H1 (cell line): ENCODE measurements around the gene MMP25. TPM values are rescaled to one million over a fixed set of nuclear protein-coding genes. Genes with fewer than 3 reads are reported as not detected.

Source experiments
- CTCF ChIA-PET: fragments of 300-600 bp; sonication (Branson Sonifier 250); formaldehyde crosslinking; loops from one replicate; lab custom pipeline; 2021; ENCODE audit not compliant: partially characterized antibody; lab: Charles Lee
- POLR2A ChIA-PET: fragments of 300-600 bp; sonication (Branson Sonifier 250); formaldehyde crosslinking; loops from one replicate; lab custom pipeline; 2021; ENCODE audit warnings: inconsistent platforms; ENCODE audit not compliant: partially characterized antibody; lab: Charles Lee
- DNase-seq, 2 experiments: peaks; one replicate each; pipeline versions ENCODE4 v3.0.0 to v3.0.0-alpha.2; 2010 to 2022; ENCODE audit warnings: low spot score in 2 of 2, low read depth in 1 of 2, mixed read lengths in 1 of 2
- FAIRE-seq: peaks from 2 replicates; lab custom pipeline; 2011; peaks lifted over from hg19 to GRCh38; lab: Jason Lieb, UNC
- H2AFZ ChIP-seq: 2 replicates; pipeline ENCODE4 v1.8.1; 2012; ENCODE audit warnings: low read length, inconsistent platforms
- H2AK5ac ChIP-seq: 2 replicates; pipeline ENCODE4 v1.6.1; 2013; ENCODE audit warnings: low read depth, low read length
- H2BK120ac ChIP-seq: replicated peaks from 2 replicates; pipeline ENCODE3; 2013; ENCODE audit warnings: low read depth, low read length, inconsistent platforms
- H2BK12ac ChIP-seq: 2 replicates; pipeline ENCODE4 v1.6.1; 2013; ENCODE audit warnings: low read depth, low read length
- H2BK15ac ChIP-seq: 2 replicates; pipeline ENCODE4 v1.6.1; 2013; ENCODE audit warnings: low read length
- H2BK20ac ChIP-seq: 2 replicates; pipeline ENCODE4 v1.6.1; 2013; ENCODE audit warnings: low read length
- H2BK5ac ChIP-seq: 2 replicates; pipeline ENCODE4 v1.6.1; 2013; ENCODE audit warnings: low read depth, low read length
- H3K14ac ChIP-seq: 2 replicates; pipeline ENCODE4 v1.6.1; 2013; ENCODE audit warnings: inconsistent platforms; ENCODE audit not compliant: insufficient read length
- H3K18ac ChIP-seq: 2 replicates; pipeline ENCODE4 v1.6.1; 2013; ENCODE audit warnings: low read length; ENCODE audit errors: extremely low read depth
- H3K23ac ChIP-seq: 2 replicates; pipeline ENCODE4 v1.6.1; 2013; ENCODE audit warnings: inconsistent platforms; ENCODE audit not compliant: insufficient read length
- H3K23me2 ChIP-seq: 2 replicates; pipeline ENCODE4 v1.6.1; 2013; ENCODE audit warnings: low read depth, low read length
- H3K27ac ChIP-seq: 2 replicates; pipeline ENCODE4 v1.6.1; 2011; ENCODE audit warnings: low read depth, low read length, inconsistent platforms
- H3K27me3 ChIP-seq, 4 experiments: replicated peaks in 1 of 4; 1 replicate in 1 of 4; 2 replicates in 3 of 4; pipeline versions ENCODE4 v1.6.1 to v1.8.1; 2011 to 2013; ENCODE audit warnings: low read length in 3 of 4, mild to moderate bottlenecking in 3 of 4, inconsistent platforms in 2 of 4, mixed read lengths in 2 of 4, moderate library complexity in 1 of 4; ENCODE audit not compliant: control insufficient read depth in 3 of 4, insufficient read depth in 3 of 4; ENCODE audit errors: extremely low read depth in 1 of 4
- H3K36me3 ChIP-seq, 4 experiments: 2 replicates each; pipeline versions ENCODE4 v1.6.1 to v1.8.1; 2011 to 2013; ENCODE audit warnings: mild to moderate bottlenecking in 4 of 4, low read length in 3 of 4, moderate library complexity in 2 of 4, control low read depth in 1 of 4, inconsistent platforms in 1 of 4; ENCODE audit not compliant: insufficient read depth in 4 of 4, control insufficient read depth in 2 of 4
- H3K4ac ChIP-seq: replicated peaks from 2 replicates; pipeline ENCODE3; 2013; ENCODE audit warnings: low read length, low read depth, mixed read lengths, inconsistent platforms; ENCODE audit not compliant: insufficient read length
- H3K4me1 ChIP-seq, 4 experiments: replicated peaks in 1 of 4; 1 replicate in 1 of 4; 2 replicates in 3 of 4; pipeline versions ENCODE4 v1.6.1 to v1.8.1; 2011 to 2013; ENCODE audit warnings: low read length in 3 of 4, inconsistent platforms in 2 of 4, mixed read lengths in 1 of 4; ENCODE audit not compliant: insufficient read depth in 4 of 4, control insufficient read depth in 3 of 4
- H3K4me2 ChIP-seq, 2 experiments: 2 replicates each; pipeline versions ENCODE4 v1.6.1 to v1.8.1; 2011 to 2013; ENCODE audit warnings: low read depth in 2 of 2, low read length in 2 of 2, control low read depth in 1 of 2, inconsistent platforms in 1 of 2, mild to moderate bottlenecking in 1 of 2; ENCODE audit not compliant: insufficient read depth in 1 of 2
- H3K4me3 ChIP-seq, 4 experiments: fragments of 200-600, 300-600 bp in 1 of 4; sonication (generic), shearing (Covaris generic), sonication (Bioruptor Twin) in 1 of 4; 2 replicates each; pipeline versions ENCODE4 v1.5.1 to v1.8.1; 2011 to 2016; ENCODE audit warnings: low read length in 4 of 4, low read depth in 3 of 4, control low read depth in 2 of 4, inconsistent platforms in 2 of 4, mild to moderate bottlenecking in 2 of 4, mixed read lengths in 1 of 4, moderate library complexity in 1 of 4; ENCODE audit not compliant: insufficient read depth in 2 of 4; ENCODE audit errors: extremely low read depth in 1 of 4
- H3K56ac ChIP-seq: replicated peaks from 2 replicates; pipeline ENCODE3; 2013; ENCODE audit warnings: low read depth, mild to moderate bottlenecking, mixed read lengths, low read length, inconsistent platforms; ENCODE audit not compliant: insufficient read length
- H3K79me1 ChIP-seq: 2 replicates; pipeline ENCODE4 v1.6.1; 2013; ENCODE audit warnings: low read depth, low read length, control low read depth
- H3K79me2 ChIP-seq, 2 experiments: 2 replicates each; pipeline versions ENCODE4 v1.6.1 to v1.8.1; 2012 to 2013; ENCODE audit warnings: low read length in 2 of 2, mild to moderate bottlenecking in 2 of 2, inconsistent platforms in 1 of 2; ENCODE audit not compliant: insufficient read depth in 2 of 2, control insufficient read depth in 1 of 2
- H3K9ac ChIP-seq, 4 experiments: replicated peaks in 1 of 4; 1 replicate in 1 of 4; 2 replicates in 3 of 4; pipeline versions ENCODE4 v1.6.1 to v1.8.1; 2011 to 2013; ENCODE audit warnings: low read depth in 3 of 4, low read length in 3 of 4, control low read depth in 2 of 4, mild to moderate bottlenecking in 2 of 4, moderate library complexity in 2 of 4, inconsistent platforms in 1 of 4; ENCODE audit errors: extremely low read depth in 1 of 4
- H3K9me3 ChIP-seq, 2 experiments: 2 replicates each; pipeline versions ENCODE4 v1.6.1 to v1.8.1; 2012 to 2013; ENCODE audit warnings: mild to moderate bottlenecking in 2 of 2, moderate library complexity in 2 of 2, control low read depth in 1 of 2, inconsistent platforms in 1 of 2, low read depth in 1 of 2, low read length in 1 of 2, mixed read lengths in 1 of 2; ENCODE audit not compliant: insufficient read depth in 2 of 2
- H4K20me1 ChIP-seq, 2 experiments: replicated peaks in 1 of 2; 2 replicates each; pipeline versions ENCODE3 to v1.8.1; 2011 to 2013; ENCODE audit warnings: inconsistent platforms in 2 of 2, low read length in 2 of 2, mild to moderate bottlenecking in 1 of 2; ENCODE audit not compliant: insufficient read depth in 2 of 2, control insufficient read depth in 1 of 2
- H4K5ac ChIP-seq: 2 replicates; pipeline ENCODE4 v1.6.1; 2013; ENCODE audit warnings: low read length, low read depth, mixed read lengths, inconsistent platforms; ENCODE audit not compliant: insufficient read length
- H4K8ac ChIP-seq: 2 replicates; pipeline ENCODE4 v1.8.0; 2013; ENCODE audit warnings: mild to moderate bottlenecking, moderate library complexity, low read length, inconsistent platforms; ENCODE audit not compliant: insufficient read depth; ENCODE audit errors: extremely low read depth
- H4K91ac ChIP-seq: replicated peaks from 2 replicates; pipeline ENCODE3; 2013; ENCODE audit warnings: low read length, mixed read lengths, inconsistent platforms; ENCODE audit not compliant: insufficient read length
- BRCA1 ChIP-seq: IDR thresholded peaks from 2 replicates; pipeline ENCODE4 v1.6.1; 2012; ENCODE audit warnings: low read depth, low read length, improper control_type of control experiment
- EGR1 ChIP-seq: IDR thresholded peaks from 2 replicates; pipeline ENCODE4 v1.6.1; 2011; ENCODE audit warnings: low read depth, low read length, borderline replicate concordance
- FOSL1 ChIP-seq: IDR thresholded peaks from 2 replicates; pipeline ENCODE4 v1.6.1; 2011; ENCODE audit warnings: mild to moderate bottlenecking, low read depth, low read length, moderate library complexity; ENCODE audit not compliant: insufficient read depth
- POU5F1 ChIP-seq: IDR thresholded peaks from 2 replicates; pipeline ENCODE4 v1.6.1; 2011; ENCODE audit warnings: low read depth, mild to moderate bottlenecking, low read length, moderate library complexity
- RNF2 ChIP-seq: fragments of 200-900, 300-1000 bp; sonication (generic); IDR thresholded peaks from 2 replicates; pipeline ENCODE4 v1.7.1; 2016; ENCODE audit warnings: borderline replicate concordance, low read depth, mild to moderate bottlenecking, antibody characterized with exemption, low read length; ENCODE audit not compliant: poor library complexity, severe bottlenecking; ENCODE audit errors: missing control alignments
- SIRT6 ChIP-seq: IDR thresholded peaks from one replicate; pipeline ENCODE4 v1.7.1; 2012; ENCODE audit warnings: low read length, inconsistent platforms
- WGBS, 2 experiments: shearing (Covaris generic) in 1 of 2; methylation state at CpG; one replicate each; pipeline versions ENCODE4 v1.1.6 to v1.1.7; 2013 to 2015; ENCODE audit warnings: low lambda C conversion rate in 2 of 2, mixed read lengths in 2 of 2, inconsistent platforms in 1 of 2, low coverage in 1 of 2, missing lambda C conversion rate in 1 of 2; ENCODE audit not compliant: insufficient replicate concordance in 2 of 2, insufficient coverage in 1 of 2, insufficient read length in 1 of 2; ENCODE audit errors: extremely low coverage in 1 of 2, missing lambda C conversion rate in 1 of 2; 5-methylcytosine and 5-hydroxymethylcytosine counted together
- polyA plus RNA-seq, 7 experiments: library from polyadenylated mRNA; depleted of rRNA in 3 of 7; stranded (reverse) in 5 of 7; unstranded in 2 of 7; fragments of >200 nt in 5 of 7; fragments of 200-250 nt in 2 of 7; gene quantifications; 1 replicate in 5 of 7; 2 replicates in 1 of 7; 4 replicates in 1 of 7; pipeline versions ENCODE4 v1.2.1 to v1.2.3, GENCODE V29; 2011 to 2013; ENCODE audit warnings: missing spikeins in 2 of 7, mixed read lengths in 2 of 7
- total RNA-seq: library from RNA; stranded (reverse); fragmentation: NEBNext Ultra II Directional; extraction: Animal tissue kit (Norgen Biotek cat#: 25700); gene quantifications from 2 replicates; pipeline ENCODE4 v1.2.1, GENCODE V29; 2021
- TF ChIP-seq, protein P1 (sequence below), 3 experiments: IDR thresholded peaks; 1 replicate in 2 of 3; 2 replicates in 1 of 3; pipeline versions ENCODE4 v1.5.1 to v1.6.1; 2011; ENCODE audit warnings: low read length in 3 of 3, mild to moderate bottlenecking in 3 of 3, inconsistent platforms in 2 of 3, low read depth in 1 of 3, moderate library complexity in 1 of 3; ENCODE audit not compliant: insufficient read depth in 1 of 3; ENCODE audit errors: control extremely low read depth in 1 of 3

The MMP25 gene
- total and polyA plus RNA-seq, 2 of the 8 experiments (the other 6 are each of a cell fraction or from before 2014, with no cell fraction given), result 7.7 to 26.7 TPM

DNA sequence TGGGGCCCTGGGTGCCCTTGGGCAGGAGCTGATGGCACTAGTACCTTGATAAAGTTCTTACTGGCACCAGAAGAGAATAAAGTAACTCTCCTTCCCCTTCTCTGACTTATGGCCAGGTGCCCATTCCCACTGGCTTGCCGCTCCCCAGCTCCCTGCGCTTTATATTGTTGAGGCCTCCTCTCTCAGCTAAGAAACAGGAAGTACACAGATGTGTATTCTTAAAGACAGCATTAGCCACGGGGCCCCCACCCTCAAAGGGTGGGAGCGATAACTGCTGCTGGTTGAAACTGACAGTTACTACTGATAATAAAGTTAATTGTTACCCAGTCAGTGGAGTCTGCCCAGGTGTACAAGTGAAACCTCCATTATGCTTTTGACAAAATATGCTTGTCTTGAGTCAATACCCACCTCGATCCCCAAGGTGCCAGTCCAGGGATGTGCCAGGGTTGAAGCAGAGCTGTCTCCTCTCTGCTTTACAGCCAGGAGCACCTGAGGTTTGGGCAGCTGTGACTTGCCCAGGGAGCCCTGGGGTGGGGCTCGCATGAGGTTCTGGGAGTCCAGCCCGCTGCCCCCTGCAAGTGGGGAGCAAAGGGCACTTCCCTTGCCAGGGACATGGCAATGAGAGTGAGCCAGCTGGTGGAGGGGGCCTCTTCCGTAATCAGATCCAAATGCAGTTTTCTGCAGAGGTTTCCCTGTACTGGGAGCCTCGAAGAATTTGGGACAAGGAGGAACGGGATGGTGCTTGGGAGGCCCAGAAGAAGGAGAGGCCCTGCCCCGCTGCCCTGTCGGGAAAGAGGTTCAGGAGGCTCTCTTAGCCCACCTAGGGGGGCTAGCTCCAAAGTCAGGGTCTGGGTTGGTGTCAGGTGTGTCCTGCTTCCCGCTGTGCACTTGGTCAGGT lies 39.1 kb upstream of the MMP25 start:
- peak overlapping the region; percentile 100 for H4K91ac ChIP-seq
- H3K18ac ChIP-seq, result peak overlapping the region; percentile 100
- no peaks in the 10 kb centered on the region; the same call in 1 of the 2 replicates for H3K79me1 ChIP-seq
- H3K23ac ChIP-seq, result no peak overlapping the region
- H3K79me2 ChIP-seq, result peaks cover 0 to 6% of the 10 kb centered on the region in 2 experiments; a peak in 1 of 4 replicates
- WGBS, 2 experiments, result 43% methylated on average over 13 of the region's 13 CpGs; no CpG with 5 or more reads in 1 of the 2 experiments
- peaks cover 17 to 50% (median 41%) of the 10 kb centered on the region in 4 experiments for H3K4me1 ChIP-seq
- peak overlapping the region; percentile 84 to 88 for H3K4me2 ChIP-seq
- H2BK20ac ChIP-seq, result peak overlapping the region; percentile 40
- peaks cover 0 to 3% (median 0%) of the 10 kb centered on the region in 4 experiments; a peak in 1 of 8 replicates for H3K36me3 ChIP-seq
- H3K9me3 ChIP-seq, result no peaks in the 10 kb centered on the region
- peak overlapping the region; percentile 94 for H2AK5ac ChIP-seq
- peak overlapping the region; percentile 99 for H2BK12ac ChIP-seq
- peak overlapping the region; percentile 85 for H2BK120ac ChIP-seq
- 0 out of 2 replicates have a peak overlapping the region, but pooled peaks have one; percentile 6 for H2BK15ac ChIP-seq
- H3K4ac ChIP-seq, result peak overlapping the region; percentile 99
- FAIRE-seq (no peak), DNase-seq (no peak)
- H2AFZ ChIP-seq, result no peak overlapping the region
- H4K8ac ChIP-seq, result peak overlapping the region; percentile 69
- H3K27ac ChIP-seq, result peak overlapping the region; percentile 96
- H2BK5ac ChIP-seq, result peak overlapping the region; percentile 100
- ChIA-PET POLR2A (interaction anchor here (0.6 to 35.7 kb wide), 19 partner anchors 10 to 102 kb away, joined by 3 to 1808 read pairs (median 7); partner anchors contain the start of genes BICDL2, CLDN6, CLDN9 and HCFC1R1), CTCF (interaction anchor here (0.8 to 17.3 kb wide), 6 partner anchors 21 to 136 kb away, joined by 3 to 639 read pairs (median 5); partner anchors contain the start of genes BICDL2, CLDN6, HCFC1R1 and THOC6)
- peak overlapping the region; percentile 20 to 60 (median 46) for H3K4me3 ChIP-seq
- H3K56ac ChIP-seq, result peak overlapping the region; percentile 96
- H3K27me3 ChIP-seq, result no peaks in the 10 kb centered on the region; a peak in 1 of 7 replicates
- peaks cover 19% of the 10 kb centered on the region for H3K23me2 ChIP-seq
- peak overlapping the region in 3 of 4 experiments; percentile 84 to 87 (median 85); a peak in 5 of 7 replicates for H3K9ac ChIP-seq
- H3K14ac ChIP-seq, result peak overlapping the region; percentile 14
- no peaks in the 10 kb centered on the region for H4K20me1 ChIP-seq
- H4K5ac ChIP-seq, result peak overlapping the region; percentile 63
- TF ChIP-seq SIRT6, result no peak
- TF ChIP-seq FOSL1, result no peak
- TF ChIP-seq BRCA1, result no peak
- TF ChIP-seq, protein P1, sequence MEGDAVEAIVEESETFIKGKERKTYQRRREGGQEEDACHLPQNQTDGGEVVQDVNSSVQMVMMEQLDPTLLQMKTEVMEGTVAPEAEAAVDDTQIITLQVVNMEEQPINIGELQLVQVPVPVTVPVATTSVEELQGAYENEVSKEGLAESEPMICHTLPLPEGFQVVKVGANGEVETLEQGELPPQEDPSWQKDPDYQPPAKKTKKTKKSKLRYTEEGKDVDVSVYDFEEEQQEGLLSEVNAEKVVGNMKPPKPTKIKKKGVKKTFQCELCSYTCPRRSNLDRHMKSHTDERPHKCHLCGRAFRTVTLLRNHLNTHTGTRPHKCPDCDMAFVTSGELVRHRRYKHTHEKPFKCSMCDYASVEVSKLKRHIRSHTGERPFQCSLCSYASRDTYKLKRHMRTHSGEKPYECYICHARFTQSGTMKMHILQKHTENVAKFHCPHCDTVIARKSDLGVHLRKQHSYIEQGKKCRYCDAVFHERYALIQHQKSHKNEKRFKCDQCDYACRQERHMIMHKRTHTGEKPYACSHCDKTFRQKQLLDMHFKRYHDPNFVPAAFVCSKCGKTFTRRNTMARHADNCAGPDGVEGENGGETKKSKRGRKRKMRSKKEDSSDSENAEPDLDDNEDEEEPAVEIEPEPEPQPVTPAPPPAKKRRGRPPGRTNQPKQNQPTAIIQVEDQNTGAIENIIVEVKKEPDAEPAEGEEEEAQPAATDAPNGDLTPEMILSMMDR (IDR thresholded peaks at IDR 0.05; ENCODE audit: control extremely low read depth in 1 of 3, insufficient read depth in 1 of 3, low read depth in 1 of 3, low read length in 3 of 3), result no peak
- no peak for TF ChIP-seq POU5F1
- TF ChIP-seq EGR1, result no peak
- TF ChIP-seq RNF2, result no peak
